Spleen (tissue), 11 donors: ENCODE measurements around the gene UBA3. TPM values are rescaled to one million over a fixed set of nuclear protein-coding genes. Genes with fewer than 3 reads are reported as not detected.

ENCODE experiments used
- DNase-seq: peaks from one replicate; pipeline ENCODE4 v3.0.0-alpha.2; 2020
- H3K27ac ChIP-seq, 8 donors: fragments of 200-600 bp; sonication (generic) in 7 of 8; 1 replicate in 4 of 8; 2 replicates in 4 of 8; pipeline versions ENCODE4 v1.5.0 to v1.8.0; 2016 to 2021; ENCODE audit warnings: inconsistent platforms in 4 of 8, mild to moderate bottlenecking in 4 of 8, moderate library complexity in 1 of 8
- H3K27me3 ChIP-seq, 7 donors: fragments of 200-600 bp; sonication (generic) in 6 of 7; replicated peaks in 1 of 7; 1 replicate in 4 of 7; 2 replicates in 3 of 7; pipeline versions ENCODE4 v1.5.0 to v1.8.0; 2016 to 2021; ENCODE audit warnings: inconsistent platforms in 3 of 7, mild to moderate bottlenecking in 1 of 7
- H3K36me3 ChIP-seq, 6 donors: fragments of 200-600 bp; sonication (generic) in 5 of 6; 1 replicate in 4 of 6; 2 replicates in 2 of 6; pipeline versions ENCODE4 v1.5.0 to v1.8.0; 2016 to 2021; ENCODE audit warnings: inconsistent platforms in 2 of 6
- H3K4me1 ChIP-seq, 6 donors: fragments of 200-600 bp; sonication (generic) in 5 of 6; 1 replicate in 3 of 6; 2 replicates in 3 of 6; pipeline versions ENCODE4 v1.5.0 to v1.8.0; 2016 to 2021; ENCODE audit warnings: inconsistent platforms in 3 of 6
- H3K4me3 ChIP-seq, 8 donors: fragments of 200-600 bp; sonication (generic) in 7 of 8; 1 replicate in 4 of 8; 2 replicates in 4 of 8; pipeline versions ENCODE4 v1.5.0 to v1.8.0; 2016 to 2021; ENCODE audit warnings: inconsistent platforms in 4 of 8, mild to moderate bottlenecking in 4 of 8, moderate library complexity in 2 of 8
- H3K9me3 ChIP-seq, 8 donors: fragments of 200-600 bp; sonication (generic) in 7 of 8; 1 replicate in 4 of 8; 2 replicates in 4 of 8; pipeline versions ENCODE4 v1.5.0 to v1.8.0; 2016 to 2021; ENCODE audit warnings: inconsistent platforms in 4 of 8
- CTCF ChIP-seq, 11 experiments: fragments of 200-600 bp in 7 of 11; fragments of 450-650 bp in 4 of 11; sonication (generic) in 4 of 11; IDR thresholded peaks in 8 of 11; conservative IDR thresholded peaks in 3 of 11; 1 replicate in 7 of 11; 2 replicates in 4 of 11; pipeline versions ENCODE4 v1.4.0 to v1.8.0; 2016 to 2021; ENCODE audit warnings: antibody characterized with exemption in 11 of 11, inconsistent platforms in 4 of 11, mild to moderate bottlenecking in 1 of 11
- POLR2A ChIP-seq, 3 donors: fragments of 450-650 bp; IDR thresholded peaks; one replicate each; pipeline ENCODE4 v1.5.1; 2017; ENCODE audit warnings: antibody characterized with exemption in 3 of 3, mild to moderate bottlenecking in 1 of 3
- POLR2AphosphoS5 ChIP-seq, 3 donors: sonication (generic); formaldehyde crosslinking; IDR thresholded peaks; one replicate each; pipeline ENCODE4 v1.5.1; 2017; ENCODE audit warnings: antibody characterized with exemption in 3 of 3
- WGBS, 5 donors: extraction: QIAGEN DNeasy Blood & Tissue Kit in 3 of 5; methylation state at CpG; one replicate each; pipeline versions ENCODE4 v1.1.5 to v1.1.7; 2013 to 2018; 5-methylcytosine and 5-hydroxymethylcytosine counted together
- intact Hi-C: fragments of 100-400 bp; cut with DNase I; formaldehyde crosslinking; loops from one replicate; pipeline ENCODE4 v1.15.0; 2023; ENCODE audit warnings: low total_unique reads
- polyA plus RNA-seq, 3 donors: library from polyadenylated mRNA; stranded (reverse); fragments of 200-250 nt; gene quantifications; one replicate each; pipeline ENCODE4 v1.2.1, GENCODE V29; 2013
- total RNA-seq, 7 donors: library from RNA; depleted of rRNA in 3 of 7; stranded (reverse); fragments of >200 nt in 3 of 7; fragmentation: NEBNext Ultra II Directional in 4 of 7; extraction: Animal tissue kit (Norgen Biotek cat#: 25700) in 4 of 7; gene quantifications; one replicate each; pipeline versions ENCODE4 v1.1.0 to v1.2.1, GENCODE V29; 2016 to 2021
- donor health status: healthy with polysubstance abuse.
- donor health status: DM: no; HTN: no; CAD: no; lungs with moderate emphysema.
- donor health status: DM: no; HTN: no; CAD: no.
- donor health status: Bipolar disorder and iron deficiency.
- donor health status: healthy.
- donor health status: DM: no; HTN: no; CAD: no.
- donor health status: DM: yes; HTN: yes; CAD: no.

The UBA3 gene
- total and polyA plus RNA-seq, 10 donors: 50.2 to 101 (median 63.9) TPM

- H3K4me1 ChIP-seq: peaks cover 7 to 30% (median 22%) of the 10 kb centered on the region in 6 donors
- DNase-seq: no peak
Observed at GRCh38 chr3:69009559-69010410, 70.4 kb downstream of the UBA3 start.

GRCh38 chr3:69008980-69009379, 71.2 kb downstream of the UBA3 start:
- peaks cover 2 to 22% (median 15%) of the 10 kb centered on the region in 6 donors for H3K4me1 ChIP-seq
- H3K9me3 ChIP-seq: no peaks in the 10 kb centered on the region
- H3K27me3 ChIP-seq: no peaks in the 10 kb centered on the region
- intact Hi-C loops: no loop called here
- peaks cover 0 to 67% (median 19%) of the 10 kb centered on the region in 6 donors for H3K36me3 ChIP-seq
- DNase-seq: no peak
- TF ChIP-seq CTCF (IDR thresholded peaks at IDR 0.05 in 8 of 11, conservative IDR thresholded peaks at IDR 0.05 in 3 of 11) (no peak), POLR2AphosphoS5 (IDR thresholded peaks at IDR 0.05) (no peak), POLR2A (IDR thresholded peaks at IDR 0.05) (no peak)
- WGBS, 5 donors: 71 to 84% (median 79%) methylated on average over 2 of the region's 2 CpGs
- H3K4me3 ChIP-seq: no peak overlapping the region
- H3K27ac ChIP-seq: no peak overlapping the region

More at GRCh38 chr3:69009559-69010410, 70.4 kb downstream of the UBA3 start:
- H3K27ac ChIP-seq: no peak overlapping the region
- no peak overlapping the region for H3K4me3 ChIP-seq
- no peaks in the 10 kb centered on the region for H3K27me3 ChIP-seq
- TF ChIP-seq CTCF (IDR thresholded peaks at IDR 0.05 in 8 of 11, conservative IDR thresholded peaks at IDR 0.05 in 3 of 11): no peak
- no peak for TF ChIP-seq POLR2AphosphoS5 (IDR thresholded peaks at IDR 0.05)
- no peak for TF ChIP-seq POLR2A (IDR thresholded peaks at IDR 0.05)
- WGBS, 5 donors: 83 to 93% (median 92%) methylated on average over 3 of the region's 3 CpGs
- H3K36me3 ChIP-seq: peaks cover 0 to 59% (median 15%) of the 10 kb centered on the region in 6 donors
- intact Hi-C loops: no loop called here
- no peaks in the 10 kb centered on the region for H3K9me3 ChIP-seq

- WGBS, 5 donors: 95 to 97% (median 96%) methylated on average over 5 of the region's 5 CpGs
- Histone ChIP-seq H3K36me3 (peaks cover 0 to 97% (median 37%) of the 10 kb centered on the region in 6 donors), H3K27me3 (no peaks in the 10 kb centered on the region), H3K4me1 (peaks cover 0 to 3% (median 0%) of the 10 kb centered on the region in 6 donors), H3K27ac (no peak overlapping the region), H3K4me3 (no peak overlapping the region), H3K9me3 (no peaks in the 10 kb centered on the region)
- DNase-seq: no peak
- intact Hi-C loops: no loop called here
- TF ChIP-seq CTCF (IDR thresholded peaks at IDR 0.05 in 8 of 11, conservative IDR thresholded peaks at IDR 0.05 in 3 of 11) (no peak), POLR2A (IDR thresholded peaks at IDR 0.05) (no peak), POLR2AphosphoS5 (IDR thresholded peaks at IDR 0.05) (no peak)
Observed at GRCh38 chr3:69005791-69006482, 74.2 kb downstream of the UBA3 start.
